Measurements from ENCODE around the gene GNAO1.

DNA sequence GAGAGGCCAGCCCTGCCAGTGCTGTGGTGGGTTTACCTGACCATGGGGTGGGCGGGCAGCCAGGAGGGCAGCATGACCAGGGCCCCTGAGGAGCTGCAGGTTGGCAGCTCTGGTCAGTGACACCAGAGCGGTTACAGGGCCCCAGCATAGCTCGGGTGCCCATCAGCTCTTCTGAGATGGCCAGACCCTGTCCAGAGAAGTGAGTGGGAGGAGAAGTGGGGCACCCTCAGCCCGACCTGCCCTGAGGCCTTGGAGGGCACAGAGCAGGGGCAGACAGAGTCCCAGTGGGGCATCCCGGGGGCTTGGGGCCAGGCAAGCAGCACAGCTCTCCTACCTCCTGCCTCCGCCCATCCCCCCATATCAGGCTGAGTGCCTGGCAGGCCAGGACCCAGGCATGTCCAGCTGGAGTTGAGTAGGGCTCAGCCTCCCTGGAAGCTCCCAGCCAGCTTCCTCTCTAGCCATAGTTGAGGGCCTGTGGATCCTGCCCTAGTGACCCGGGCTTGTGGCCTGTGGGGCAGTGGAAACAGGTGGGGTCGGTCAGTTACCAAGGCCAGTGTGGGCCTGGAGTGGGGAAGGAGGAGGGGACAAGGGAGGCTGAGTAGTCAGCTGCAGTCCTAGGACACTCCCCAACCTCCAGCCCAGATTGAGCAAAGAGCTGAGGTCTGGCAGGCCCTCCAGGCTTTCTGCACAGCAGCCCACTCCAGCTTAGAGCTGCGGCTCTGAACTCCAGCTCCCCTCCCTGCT, 150.5 kb downstream of the GNAO1 start:
- TF ChIP-seq NFE2 (CRISPR knock-in tag; IDR thresholded peaks at IDR 0.05), result no peak
- TF ChIP-seq SIN3A (IDR thresholded peaks at IDR 0.05; ENCODE audit: borderline replicate concordance, low read depth, low read length), result no peak
- TF ChIP-seq SMC3 (IDR thresholded peaks at IDR 0.05; ENCODE audit: low read length), result no peak
- no peak for TF ChIP-seq ZSCAN21 (CRISPR knock-in tag; IDR thresholded peaks at IDR 0.05; ENCODE audit: borderline replicate concordance)
- no peak for TF ChIP-seq RNF2 (conservative IDR thresholded peaks at IDR 0.05; ENCODE audit: low read depth)
- no peak for TF ChIP-seq NFE2L2 (IDR thresholded peaks at IDR 0.05; ENCODE audit: low read length)
- no peak for TF ChIP-seq MAX (IDR thresholded peaks at IDR 0.05)

Data from HepG2 (cell line).